ACC112 (cell line): ENCODE data around the gene LGR6.

Experiments used
- H2AFZ ChIP-seq: fragments of 200-600 bp; sonication (generic); one replicate; pipeline ENCODE4 v1.6.0; 2017; ENCODE audit warnings: antibody characterized with exemption, low read length; ENCODE audit not compliant: unreplicated experiment
- H3K27ac ChIP-seq: fragments of 200-600 bp; sonication (generic); 2 replicates; pipeline ENCODE4 v1.5.1; 2014; ENCODE audit warnings: low read depth, mild to moderate bottlenecking, antibody characterized with exemption, low read length, moderate library complexity
- H3K27me3 ChIP-seq: fragments of 200-600 bp; sonication (generic); 2 replicates; pipeline ENCODE4 v1.6.1; 2014; ENCODE audit warnings: mild to moderate bottlenecking, antibody characterized with exemption, low read length, moderate library complexity, mixed read lengths; ENCODE audit not compliant: insufficient read depth
- H3K36me3 ChIP-seq: fragments of 200-600 bp; sonication (generic); 2 replicates; pipeline ENCODE4 v1.6.1; 2016; ENCODE audit warnings: mild to moderate bottlenecking, antibody characterized with exemption, low read length, moderate library complexity, mixed read lengths; ENCODE audit not compliant: insufficient read depth
- H3K4me1 ChIP-seq: fragments of 200-600 bp; sonication (generic); one replicate; pipeline ENCODE4 v1.6.1; 2016; ENCODE audit warnings: low read length, mixed read lengths; ENCODE audit not compliant: insufficient read depth, unreplicated experiment, control insufficient read depth
- H3K4me3 ChIP-seq: fragments of 200-600 bp; sonication (generic); 2 replicates; pipeline ENCODE4 v1.5.1; 2014; ENCODE audit warnings: mild to moderate bottlenecking, low read depth, low read length
- H3K79me2 ChIP-seq: fragments of 200-600 bp; sonication (generic); one replicate; pipeline ENCODE4 v1.6.0; 2016; ENCODE audit warnings: low read length; ENCODE audit not compliant: control insufficient read depth, unreplicated experiment, insufficient read depth

The LGR6 gene

GRCh38 chr1:202160377-202160940 is 33.1 kb upstream of the LGR6 start, which contains the start of gene PTPN7:
TSS of gene PTPN7 (minus strand) at chr1:202160602. CDS start at chr1:202159402, 1,200 bp downstream.
- H3K36me3 ChIP-seq, result no peaks in the 10 kb centered on the region
- H3K4me3 ChIP-seq, result no peak within 1 kb of the TSS
- H3K4me1 ChIP-seq, result peaks cover 1% of the 10 kb centered on the region
- no peaks in the 10 kb centered on the region for H3K79me2 ChIP-seq
- no peak within 1 kb of the TSS for H2AFZ ChIP-seq
- H3K27me3 ChIP-seq, result no peaks in the 10 kb centered on the region
- no peak within 1 kb of the TSS for H3K27ac ChIP-seq

- Histone ChIP-seq H2AFZ (no peak overlapping the region), H3K36me3 (no peaks in the 10 kb centered on the region), H3K27me3 (no peaks in the 10 kb centered on the region), H3K4me1 (no peaks in the 10 kb centered on the region), H3K79me2 (no peaks in the 10 kb centered on the region), H3K4me3 (no peak overlapping the region), H3K27ac (no peak overlapping the region)
Measured at GRCh38 chr1:202161151-202162046, 32.2 kb upstream of the LGR6 start.

- Histone ChIP-seq H2AFZ (no peak overlapping the region), H3K36me3 (no peaks in the 10 kb centered on the region), H3K27me3 (no peaks in the 10 kb centered on the region), H3K79me2 (no peaks in the 10 kb centered on the region), H3K4me1 (no peaks in the 10 kb centered on the region), H3K27ac (no peak overlapping the region), H3K4me3 (no peak overlapping the region)
Measured at GRCh38 chr1:202162047-202162417, 31.6 kb upstream of the LGR6 start.

- Histone ChIP-seq H3K4me1 (no peaks in the 10 kb centered on the region), H2AFZ (no peak overlapping the region), H3K27ac (no peak overlapping the region)
Measured at GRCh38 chr1:202162418-202163280, 30.9 kb upstream of the LGR6 start.

GRCh38 chr1:202163281-202164270 is 30.0 kb upstream of the LGR6 start:
- H3K27ac ChIP-seq, result no peak overlapping the region
- no peaks in the 10 kb centered on the region for H3K79me2 ChIP-seq
- H3K27me3 ChIP-seq, result no peaks in the 10 kb centered on the region
- H2AFZ ChIP-seq, result no peak overlapping the region
- H3K36me3 ChIP-seq, result no peaks in the 10 kb centered on the region
- H3K4me1 ChIP-seq, result no peaks in the 10 kb centered on the region
- no peak overlapping the region for H3K4me3 ChIP-seq

More at GRCh38 chr1:202162418-202163280, 30.9 kb upstream of the LGR6 start:
- no peaks in the 10 kb centered on the region for H3K36me3 ChIP-seq
- H3K4me3 ChIP-seq, result no peak overlapping the region
- no peaks in the 10 kb centered on the region for H3K27me3 ChIP-seq
- H3K79me2 ChIP-seq, result no peaks in the 10 kb centered on the region

GRCh38 chr1:202164271-202165037 is 29.1 kb upstream of the LGR6 start:
- no peak overlapping the region for H3K27ac ChIP-seq
- H3K4me3 ChIP-seq, result no peak overlapping the region
- no peaks in the 10 kb centered on the region for H3K27me3 ChIP-seq
- H3K36me3 ChIP-seq, result no peaks in the 10 kb centered on the region
- H3K79me2 ChIP-seq, result no peaks in the 10 kb centered on the region
- H2AFZ ChIP-seq, result no peak overlapping the region
- no peaks in the 10 kb centered on the region for H3K4me1 ChIP-seq

- Histone ChIP-seq H3K36me3 (no peaks in the 10 kb centered on the region), H3K79me2 (no peaks in the 10 kb centered on the region), H2AFZ (no peak overlapping the region), H3K27me3 (no peaks in the 10 kb centered on the region), H3K27ac (no peak overlapping the region), H3K4me3 (no peak overlapping the region), H3K4me1 (no peaks in the 10 kb centered on the region)
Measured at GRCh38 chr1:202165267-202165941, 28.2 kb upstream of the LGR6 start.

- Histone ChIP-seq H3K4me1 (no peaks in the 10 kb centered on the region), H2AFZ (no peak overlapping the region), H3K27me3 (no peaks in the 10 kb centered on the region), H3K27ac (no peak overlapping the region), H3K4me3 (no peak overlapping the region), H3K36me3 (no peaks in the 10 kb centered on the region), H3K79me2 (no peaks in the 10 kb centered on the region)
Measured at GRCh38 chr1:202165942-202166843, 27.4 kb upstream of the LGR6 start.
